K562 (cell line): Measurements from ENCODE around the gene DEGS1. TPM values are rescaled to one million over a fixed set of nuclear protein-coding genes. Genes with fewer than 3 reads are reported as not detected.
A peak's percentile ranks its signal among the peaks of the same experiment; 100 is the strongest.

ENCODE experiments used
- CHCHD3 ChIP-seq: fragments of 250-450 bp; sonication (Bioruptor Pico); IDR thresholded peaks from 2 replicates; pipeline ENCODE4 v2.1.2; 2022; ENCODE audit warnings: mild to moderate bottlenecking
- COPS2 ChIP-seq: fragments of 450-650 bp; conservative IDR thresholded peaks from 2 replicates; pipeline ENCODE4 v1.6.1; 2016; ENCODE audit warnings: mild to moderate bottlenecking, moderate library complexity
- ERF ChIP-seq: fragments of 450-650 bp; formaldehyde crosslinking; IDR thresholded peaks from 2 replicates; pipeline ENCODE4 v1.4.0; 2020; ENCODE audit warnings: mild to moderate bottlenecking, mixed read lengths
- KHSRP ChIP-seq: fragments of 450-650 bp; IDR thresholded peaks from 2 replicates; pipeline ENCODE4 v1.6.1; 2017
- MEF2A ChIP-seq: IDR thresholded peaks from 2 replicates; pipeline ENCODE4 v1.6.1; 2011; ENCODE audit warnings: low read depth, mild to moderate bottlenecking, low read length, moderate library complexity; ENCODE audit not compliant: control insufficient read depth
- SRSF1 ChIP-seq: fragments of 200-400 bp; formaldehyde crosslinking; IDR thresholded peaks from 2 replicates; pipeline ENCODE4 v1.6.1; 2017; ENCODE audit warnings: mild to moderate bottlenecking, low read depth, low read length, moderate library complexity
- TAF1 ChIP-seq: IDR thresholded peaks from 2 replicates; pipeline ENCODE4 v1.6.1; 2011; ENCODE audit warnings: mild to moderate bottlenecking, low read length, moderate library complexity; ENCODE audit not compliant: insufficient read depth, control insufficient read depth, severe bottlenecking; ENCODE audit errors: extremely low read depth
- TBP ChIP-seq: optimal IDR thresholded peaks from 2 replicates; pipeline ENCODE3; 2011; ENCODE audit warnings: low read depth, low read length, improper control_type of control experiment
- TCFL5 ChIP-seq: fragments of 250-450 bp; sonication (Bioruptor Pico); conservative IDR thresholded peaks from 2 replicates; pipeline ENCODE4 v1.6.1; 2021; ENCODE audit warnings: mild to moderate bottlenecking, moderate library complexity, matching md5 sums
- ZFP1 ChIP-seq: fragments of 450-650 bp; formaldehyde crosslinking; IDR thresholded peaks from 2 replicates; pipeline ENCODE4 v1.4.0; 2020; ENCODE audit warnings: mild to moderate bottlenecking, mixed read lengths
- ZFPM2 ChIP-seq: fragments of 250-450 bp; sonication (Bioruptor Pico); IDR thresholded peaks from 2 replicates; pipeline ENCODE4 v1.5.1; 2022; ENCODE audit warnings: mild to moderate bottlenecking
- ZNF408 ChIP-seq: fragments of 250-450 bp; sonication (Bioruptor Pico); IDR thresholded peaks from 2 replicates; pipeline ENCODE4 v1.4.0; 2020; ENCODE audit warnings: low read depth, mild to moderate bottlenecking, moderate library complexity
- ZNF431 ChIP-seq: sonication (generic); formaldehyde crosslinking; IDR thresholded peaks from 2 replicates; pipeline ENCODE4 v1.8.0; 2022; ENCODE audit warnings: mild to moderate bottlenecking, missing genetic modification reagents
- ZNF668 ChIP-seq: fragments of 250-450 bp; sonication (Bioruptor Pico); IDR thresholded peaks from 2 replicates; pipeline ENCODE4 v1.8.0; 2022; ENCODE audit warnings: mild to moderate bottlenecking, inconsistent platforms
- ZNF830 ChIP-seq: fragments of 250-450 bp; sonication (Bioruptor Pico); IDR thresholded peaks from 2 replicates; pipeline ENCODE4 v1.5.0; 2021; ENCODE audit warnings: mild to moderate bottlenecking
- polyA plus RNA-seq, 8 experiments: library from polyadenylated mRNA; depleted of rRNA in 4 of 8; stranded (reverse) in 5 of 8; unstranded in 3 of 8; fragments of >200 nt; fragmentation: Nextera tagmentation in 2 of 8; fragmentation: Illumina TruSeq in 1 of 8; extraction: Ambion mirVana in 2 of 8; extraction: Trizol in 1 of 8; gene quantifications; 2 replicates each; pipeline versions ENCODE4 v1.2.1 to v1.2.3, GENCODE V29; 2011 to 2014; ENCODE audit warnings: inconsistent platforms in 1 of 8, missing spikeins in 1 of 8
- total RNA-seq, 7 experiments: library from RNA; depleted of rRNA in 6 of 7; stranded (reverse); fragments of >200 nt in 6 of 7; fragmentation: Illumina TruSeq in 2 of 7; extraction: Trizol in 2 of 7; gene quantifications; 2 replicates each; pipeline versions ENCODE4 v1.2.1 to v1.2.3, GENCODE V29; 2011 to 2021; ENCODE audit warnings: low replicate concordance in 1 of 7
- TF ChIP-seq, protein P1 (sequence below), 2 experiments: fragments of 450-650 bp; IDR thresholded peaks; 2 replicates each; pipeline ENCODE4 v1.6.1; 2016
- TF ChIP-seq, protein P2 (sequence below): sonication (generic); formaldehyde crosslinking; IDR thresholded peaks from 2 replicates; pipeline ENCODE4 v1.8.0; 2023; ENCODE audit warnings: mild to moderate bottlenecking, missing genetic modification reagents
- TF ChIP-seq, protein P3 (sequence below): fragments of 450-650 bp; IDR thresholded peaks from 2 replicates; pipeline ENCODE4 v1.6.1; 2017; ENCODE audit warnings: mild to moderate bottlenecking, moderate library complexity
- TF ChIP-seq, protein P4 (sequence below): fragments of 250-450 bp; sonication (Bioruptor Pico); IDR thresholded peaks from 2 replicates; pipeline ENCODE4 v1.5.0; 2021; ENCODE audit warnings: mild to moderate bottlenecking, moderate library complexity
- TF ChIP-seq, protein P5 (sequence below): fragments of 250-450 bp; sonication (Bioruptor Pico); IDR thresholded peaks from 2 replicates; pipeline ENCODE4 v1.4.0; 2020; ENCODE audit warnings: borderline replicate concordance

Gene DEGS1
- total and polyA plus RNA-seq, 9 of the 15 experiments (the other 6 are each of a cell fraction or from before 2014, with no cell fraction given), result 12.3 to 95.0 (median 38.8) TPM

DNA sequence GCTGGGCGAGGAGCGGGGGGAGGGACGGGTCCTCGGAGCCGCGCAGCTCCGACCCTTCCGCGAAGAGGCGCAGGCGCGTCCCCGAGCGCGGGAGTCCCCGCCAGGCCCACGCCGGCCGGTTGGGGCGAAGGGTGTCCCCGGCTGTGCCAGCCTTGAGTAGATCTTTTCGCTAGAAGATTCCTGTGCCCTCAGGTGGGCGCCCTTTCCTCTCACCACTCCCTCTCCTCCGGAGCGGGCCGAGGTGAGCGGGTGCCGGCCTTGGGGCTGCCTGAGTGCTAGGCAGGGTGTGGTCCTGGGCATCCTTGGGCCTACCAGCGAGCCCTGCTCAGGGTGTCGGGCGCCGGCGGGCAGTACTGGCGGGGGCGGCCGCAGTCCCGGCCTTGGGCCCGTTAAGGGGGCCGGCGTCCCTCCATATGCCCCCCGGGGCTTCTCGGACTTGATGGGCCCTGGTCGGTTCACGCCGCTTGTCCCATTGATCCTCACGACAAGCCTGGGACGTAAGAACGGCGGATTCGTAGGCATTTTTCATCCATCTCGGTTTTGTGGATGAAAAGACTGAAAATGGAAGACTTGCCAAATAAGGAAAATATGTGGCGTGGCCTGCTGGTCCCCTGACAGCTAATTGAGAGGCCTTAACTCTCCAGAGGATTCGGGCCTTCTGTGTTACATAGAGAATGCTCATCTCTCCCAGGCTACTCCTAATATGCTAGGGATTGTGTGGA is 712 bp downstream of the DEGS1 start (continued):
- TF ChIP-seq, protein P1, sequence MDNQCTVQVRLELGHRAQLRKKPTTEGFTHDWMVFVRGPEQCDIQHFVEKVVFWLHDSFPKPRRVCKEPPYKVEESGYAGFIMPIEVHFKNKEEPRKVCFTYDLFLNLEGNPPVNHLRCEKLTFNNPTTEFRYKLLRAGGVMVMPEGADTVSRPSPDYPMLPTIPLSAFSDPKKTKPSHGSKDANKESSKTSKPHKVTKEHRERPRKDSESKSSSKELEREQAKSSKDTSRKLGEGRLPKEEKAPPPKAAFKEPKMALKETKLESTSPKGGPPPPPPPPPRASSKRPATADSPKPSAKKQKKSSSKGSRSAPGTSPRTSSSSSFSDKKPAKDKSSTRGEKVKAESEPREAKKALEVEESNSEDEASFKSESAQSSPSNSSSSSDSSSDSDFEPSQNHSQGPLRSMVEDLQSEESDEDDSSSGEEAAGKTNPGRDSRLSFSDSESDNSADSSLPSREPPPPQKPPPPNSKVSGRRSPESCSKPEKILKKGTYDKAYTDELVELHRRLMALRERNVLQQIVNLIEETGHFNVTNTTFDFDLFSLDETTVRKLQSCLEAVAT (IDR thresholded peaks at IDR 0.05), result no peak
- TF ChIP-seq, protein P2, sequence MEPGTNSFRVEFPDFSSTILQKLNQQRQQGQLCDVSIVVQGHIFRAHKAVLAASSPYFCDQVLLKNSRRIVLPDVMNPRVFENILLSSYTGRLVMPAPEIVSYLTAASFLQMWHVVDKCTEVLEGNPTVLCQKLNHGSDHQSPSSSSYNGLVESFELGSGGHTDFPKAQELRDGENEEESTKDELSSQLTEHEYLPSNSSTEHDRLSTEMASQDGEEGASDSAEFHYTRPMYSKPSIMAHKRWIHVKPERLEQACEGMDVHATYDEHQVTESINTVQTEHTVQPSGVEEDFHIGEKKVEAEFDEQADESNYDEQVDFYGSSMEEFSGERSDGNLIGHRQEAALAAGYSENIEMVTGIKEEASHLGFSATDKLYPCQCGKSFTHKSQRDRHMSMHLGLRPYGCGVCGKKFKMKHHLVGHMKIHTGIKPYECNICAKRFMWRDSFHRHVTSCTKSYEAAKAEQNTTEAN, result no peak
- TF ChIP-seq, protein P3, sequence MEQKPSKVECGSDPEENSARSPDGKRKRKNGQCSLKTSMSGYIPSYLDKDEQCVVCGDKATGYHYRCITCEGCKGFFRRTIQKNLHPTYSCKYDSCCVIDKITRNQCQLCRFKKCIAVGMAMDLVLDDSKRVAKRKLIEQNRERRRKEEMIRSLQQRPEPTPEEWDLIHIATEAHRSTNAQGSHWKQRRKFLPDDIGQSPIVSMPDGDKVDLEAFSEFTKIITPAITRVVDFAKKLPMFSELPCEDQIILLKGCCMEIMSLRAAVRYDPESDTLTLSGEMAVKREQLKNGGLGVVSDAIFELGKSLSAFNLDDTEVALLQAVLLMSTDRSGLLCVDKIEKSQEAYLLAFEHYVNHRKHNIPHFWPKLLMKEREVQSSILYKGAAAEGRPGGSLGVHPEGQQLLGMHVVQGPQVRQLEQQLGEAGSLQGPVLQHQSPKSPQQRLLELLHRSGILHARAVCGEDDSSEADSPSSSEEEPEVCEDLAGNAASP, result no peak
- no peak for TF ChIP-seq ZNF668
- no peak for TF ChIP-seq ZFPM2
- no peak for TF ChIP-seq KHSRP
- no peak for TF ChIP-seq COPS2
- no peak for TF ChIP-seq TBP
- no peak for TF ChIP-seq MEF2A
- no peak for TF ChIP-seq ZNF830 (CRISPR knock-in tag)
- no peak for TF ChIP-seq ZFP1 (CRISPR knock-in tag)
- TF ChIP-seq ERF (CRISPR knock-in tag), result no peak
- TF ChIP-seq, protein P4, sequence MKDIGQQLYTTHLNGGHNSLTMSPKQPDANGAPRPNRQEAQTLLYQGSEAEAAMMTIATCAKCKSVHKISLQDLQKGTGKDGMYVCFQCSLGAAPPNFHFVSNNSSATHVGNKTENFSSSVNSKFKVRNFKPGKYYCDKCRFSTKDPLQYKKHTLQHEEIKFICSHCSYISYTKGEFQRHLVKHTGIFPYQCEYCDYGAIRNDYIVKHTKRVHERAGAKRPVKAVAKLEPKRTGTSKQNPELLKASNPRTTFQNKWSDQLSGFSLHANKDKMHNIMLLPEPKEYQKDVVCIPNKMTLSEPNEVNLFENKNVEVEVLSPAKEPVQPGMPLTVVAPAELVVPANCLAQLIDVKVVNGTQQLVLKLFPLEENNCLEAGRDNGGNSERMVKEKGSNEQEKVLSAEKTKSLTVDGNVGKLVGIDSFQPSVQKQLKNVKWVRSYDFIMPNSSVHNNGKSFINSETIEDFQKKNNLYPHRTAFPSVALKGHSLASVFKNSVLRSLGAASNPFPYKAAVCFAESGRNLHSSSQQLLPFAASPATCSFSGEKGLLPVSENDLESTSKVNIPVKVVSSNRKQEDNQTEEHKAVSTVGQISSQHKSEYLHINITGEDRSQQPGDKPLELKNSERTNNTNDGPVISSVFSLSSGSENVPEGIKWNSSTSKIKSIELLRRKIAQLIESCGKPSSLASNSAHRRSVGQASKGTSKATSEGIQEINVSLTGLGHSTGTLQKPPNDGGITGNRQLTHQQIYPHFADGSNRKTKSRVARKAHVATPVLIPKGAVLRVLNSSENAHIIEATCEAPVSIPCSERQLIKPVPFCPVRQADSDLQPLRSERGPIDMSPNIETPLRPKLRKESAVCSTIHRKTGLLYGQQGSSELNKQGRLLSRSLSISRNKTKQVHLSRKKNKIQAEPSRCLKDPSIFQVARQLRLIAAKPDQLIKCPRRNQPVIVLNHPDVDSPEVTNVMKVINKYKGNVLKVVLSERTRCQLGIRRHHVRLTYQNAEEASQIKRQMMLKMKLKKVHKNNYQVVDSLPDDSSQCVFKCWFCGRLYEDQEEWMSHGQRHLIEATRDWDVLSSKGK (CRISPR knock-in tag), result no peak
- no peak for TF ChIP-seq ZNF408 (CRISPR knock-in tag)
- no peak for TF ChIP-seq SRSF1
- no peak for TF ChIP-seq CHCHD3 (CRISPR knock-in tag)
- TF ChIP-seq ZNF431, result peak; percentile 58; the same call in 1 of the 2 replicates
- TF ChIP-seq TCFL5 (CRISPR knock-in tag), result no peak
- no peak for TF ChIP-seq TAF1
- TF ChIP-seq, protein P5, sequence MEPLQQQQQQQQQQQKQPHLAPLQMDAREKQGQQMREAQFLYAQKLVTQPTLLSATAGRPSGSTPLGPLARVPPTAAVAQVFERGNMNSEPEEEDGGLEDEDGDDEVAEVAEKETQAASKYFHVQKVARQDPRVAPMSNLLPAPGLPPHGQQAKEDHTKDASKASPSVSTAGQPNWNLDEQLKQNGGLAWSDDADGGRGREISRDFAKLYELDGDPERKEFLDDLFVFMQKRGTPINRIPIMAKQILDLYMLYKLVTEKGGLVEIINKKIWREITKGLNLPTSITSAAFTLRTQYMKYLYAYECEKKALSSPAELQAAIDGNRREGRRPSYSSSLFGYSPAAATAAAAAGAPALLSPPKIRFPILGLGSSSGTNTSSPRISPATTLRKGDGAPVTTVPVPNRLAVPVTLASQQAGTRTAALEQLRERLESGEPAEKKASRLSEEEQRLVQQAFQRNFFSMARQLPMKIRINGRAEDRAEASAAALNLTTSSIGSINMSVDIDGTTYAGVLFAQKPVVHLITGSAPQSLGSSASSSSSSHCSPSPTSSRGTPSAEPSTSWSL, result no peak
